Subcutaneous adipose tissue (tissue), 4 donors: ENCODE results near the gene NPAS3. TPM values are rescaled to one million over a fixed set of nuclear protein-coding genes. Genes with fewer than 3 reads are reported as not detected.

ENCODE experiments used
- total RNA-seq, 4 donors: library from RNA; depleted of rRNA; stranded (reverse); fragments of >200 nt; gene quantifications; one replicate each; pipeline ENCODE4 v1.1.0, GENCODE V29; 2016
- TF ChIP-seq, protein P1 (sequence below): fragments of 450-650 bp; IDR thresholded peaks from one replicate; pipeline ENCODE4 v1.5.1; 2016; ENCODE audit warnings: low read depth, mild to moderate bottlenecking, control low read depth, antibody characterized with exemption, moderate library complexity

Gene NPAS3
- total RNA-seq, 4 donors from 2014 or later: 0.51 to 1.3 (median 1.0) TPM

DNA sequence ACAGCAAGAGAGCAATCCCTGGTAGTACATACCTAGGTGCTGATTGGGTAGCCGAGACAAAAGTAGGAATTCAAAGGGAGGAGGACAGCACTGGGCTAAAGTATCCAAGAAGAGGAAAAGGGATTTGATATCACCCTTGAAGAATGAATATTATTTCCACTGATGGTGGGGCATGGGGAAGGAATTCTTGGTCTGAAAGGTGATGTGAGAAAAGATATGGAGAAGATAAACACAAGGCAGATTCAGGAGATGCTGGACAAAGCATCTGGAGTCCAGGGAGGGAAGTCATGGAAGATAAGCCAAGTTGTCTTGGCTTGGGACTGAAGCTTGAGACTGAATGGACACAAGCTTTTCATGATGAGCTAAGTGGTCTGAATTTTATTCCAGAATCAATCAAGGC, 818.2 kb downstream of the NPAS3 start:
- TF ChIP-seq, protein P1, sequence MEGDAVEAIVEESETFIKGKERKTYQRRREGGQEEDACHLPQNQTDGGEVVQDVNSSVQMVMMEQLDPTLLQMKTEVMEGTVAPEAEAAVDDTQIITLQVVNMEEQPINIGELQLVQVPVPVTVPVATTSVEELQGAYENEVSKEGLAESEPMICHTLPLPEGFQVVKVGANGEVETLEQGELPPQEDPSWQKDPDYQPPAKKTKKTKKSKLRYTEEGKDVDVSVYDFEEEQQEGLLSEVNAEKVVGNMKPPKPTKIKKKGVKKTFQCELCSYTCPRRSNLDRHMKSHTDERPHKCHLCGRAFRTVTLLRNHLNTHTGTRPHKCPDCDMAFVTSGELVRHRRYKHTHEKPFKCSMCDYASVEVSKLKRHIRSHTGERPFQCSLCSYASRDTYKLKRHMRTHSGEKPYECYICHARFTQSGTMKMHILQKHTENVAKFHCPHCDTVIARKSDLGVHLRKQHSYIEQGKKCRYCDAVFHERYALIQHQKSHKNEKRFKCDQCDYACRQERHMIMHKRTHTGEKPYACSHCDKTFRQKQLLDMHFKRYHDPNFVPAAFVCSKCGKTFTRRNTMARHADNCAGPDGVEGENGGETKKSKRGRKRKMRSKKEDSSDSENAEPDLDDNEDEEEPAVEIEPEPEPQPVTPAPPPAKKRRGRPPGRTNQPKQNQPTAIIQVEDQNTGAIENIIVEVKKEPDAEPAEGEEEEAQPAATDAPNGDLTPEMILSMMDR: no peak

DNA sequence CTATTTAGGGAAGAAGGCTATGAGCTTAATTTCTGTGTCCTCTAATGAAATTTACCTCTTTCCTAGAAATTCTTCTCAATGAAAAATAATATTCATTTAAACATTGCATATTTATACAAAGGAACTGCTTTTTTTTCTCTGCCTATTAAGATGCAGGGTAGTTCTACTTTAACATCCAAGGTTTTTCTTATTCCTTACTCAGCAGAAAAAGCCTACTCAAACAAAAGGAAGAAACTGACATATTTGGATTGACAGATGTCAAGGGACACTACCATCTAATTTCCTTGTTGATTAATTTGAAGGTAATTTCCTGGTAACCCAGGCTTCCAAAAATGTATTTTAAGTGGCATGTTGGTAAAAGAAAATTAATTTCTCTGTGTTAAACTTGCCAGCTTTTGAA, 819.9 kb downstream of the NPAS3 start:
- TF ChIP-seq, protein P1: no peak

DNA sequence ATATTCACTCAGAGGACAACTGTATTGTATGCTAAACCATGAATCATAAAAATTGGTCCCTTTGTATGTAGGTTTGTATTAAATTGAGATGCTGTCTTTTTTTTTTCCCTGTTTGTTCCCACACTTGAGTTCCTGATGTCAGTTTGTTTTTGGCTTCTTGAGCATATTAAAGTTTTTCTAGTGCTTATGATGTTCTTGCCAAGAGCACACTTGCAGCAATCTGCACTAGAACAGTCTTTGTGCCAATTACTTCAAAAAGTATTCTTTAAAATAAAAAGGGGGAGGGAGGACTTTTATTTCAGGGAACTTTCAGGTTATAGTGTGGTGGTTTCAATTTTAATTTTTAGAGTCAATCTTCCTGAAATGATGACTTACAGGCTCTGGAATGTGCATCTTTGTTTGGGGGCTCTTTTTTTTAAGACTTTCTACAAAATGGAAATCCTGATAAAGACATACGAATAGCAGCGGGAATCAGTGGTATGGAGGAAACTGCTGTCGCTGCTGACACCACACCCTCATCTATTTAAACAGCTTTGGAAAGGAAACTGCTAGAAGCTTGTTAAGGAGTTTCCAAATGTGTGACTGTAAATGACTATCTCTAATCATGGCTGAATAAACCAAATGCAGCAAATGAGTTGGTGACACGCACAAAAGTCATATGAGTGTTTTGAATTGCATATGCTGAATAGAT, 823.6 kb downstream of the NPAS3 start:
- TF ChIP-seq, protein P1: no peak

DNA sequence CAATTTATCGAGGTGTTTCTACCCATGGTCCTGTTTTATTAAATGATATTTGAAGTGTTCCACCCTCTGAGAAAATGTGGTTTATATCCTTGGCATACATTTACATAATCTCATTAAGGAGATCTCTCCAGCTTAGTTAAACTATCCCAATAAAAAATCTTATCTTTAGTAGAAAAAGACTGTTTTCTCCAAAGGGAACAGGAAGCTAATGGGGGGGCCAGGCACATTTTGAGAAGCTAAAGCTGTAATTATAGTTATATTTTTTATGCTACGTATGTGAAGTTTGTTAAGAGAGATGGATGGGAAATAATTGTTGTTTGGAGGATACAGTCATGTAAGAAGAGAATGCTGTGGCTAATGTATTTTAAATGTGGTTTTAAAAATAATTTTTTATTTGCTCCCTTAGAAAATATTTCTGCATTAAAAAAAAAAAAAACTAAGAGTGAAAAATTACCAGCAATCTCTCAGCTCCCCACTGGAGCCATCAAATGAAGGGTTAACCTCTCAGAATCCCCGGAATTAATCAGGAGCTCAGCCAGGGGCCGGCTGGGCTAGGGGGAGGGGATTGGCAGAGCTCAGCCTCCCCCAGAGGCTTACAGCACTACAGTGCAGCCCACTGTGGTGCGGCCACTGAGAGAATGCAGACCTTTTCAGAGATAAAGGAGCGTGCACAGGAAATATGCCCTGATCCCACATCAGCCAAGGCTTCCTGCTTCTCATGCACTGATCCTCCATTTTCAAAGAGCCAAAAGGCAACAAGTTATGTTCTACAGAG, 826.4 kb downstream of the NPAS3 start:
- TF ChIP-seq, protein P1: no peak

DNA sequence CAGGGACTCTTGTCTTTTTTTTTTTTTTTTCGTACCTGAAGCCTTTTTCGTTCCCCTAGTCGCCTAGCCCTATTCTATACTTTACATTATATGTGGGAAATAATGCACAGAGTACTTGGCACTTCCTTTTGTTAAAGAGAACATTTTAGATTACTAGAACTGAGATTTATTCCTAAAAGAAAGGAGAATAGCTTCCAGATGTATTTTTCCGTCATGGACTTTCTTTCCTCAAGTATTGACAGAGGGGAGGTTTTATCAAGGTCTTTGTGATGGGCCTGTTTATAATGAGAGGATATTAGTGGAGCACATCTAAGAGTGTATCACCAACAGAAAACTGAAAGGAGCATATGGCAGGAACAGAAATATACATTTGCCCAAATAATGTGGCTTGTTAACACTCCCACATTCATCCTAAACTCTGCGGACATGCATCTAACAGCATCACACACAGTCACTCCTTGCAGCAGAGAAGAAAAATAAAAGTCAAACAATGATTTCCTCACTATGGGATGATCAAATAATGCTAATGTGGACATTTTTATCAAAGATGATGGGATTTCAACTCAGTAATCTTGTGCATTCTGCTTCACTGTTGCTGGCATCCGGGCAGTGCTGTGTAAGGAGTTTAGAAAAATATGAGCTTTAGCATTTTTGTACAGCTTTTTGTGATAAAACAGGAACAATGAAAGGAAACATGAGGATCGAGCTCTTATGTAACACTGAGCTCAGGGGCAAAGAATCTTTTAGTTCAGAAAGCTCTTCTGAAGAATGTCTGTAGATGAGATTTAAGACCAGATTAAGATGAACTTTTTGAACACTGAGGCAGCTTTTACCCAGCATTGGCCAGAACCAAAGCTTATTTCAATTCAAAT, 829.1 kb downstream of the NPAS3 start:
- TF ChIP-seq, protein P1: no peak

DNA sequence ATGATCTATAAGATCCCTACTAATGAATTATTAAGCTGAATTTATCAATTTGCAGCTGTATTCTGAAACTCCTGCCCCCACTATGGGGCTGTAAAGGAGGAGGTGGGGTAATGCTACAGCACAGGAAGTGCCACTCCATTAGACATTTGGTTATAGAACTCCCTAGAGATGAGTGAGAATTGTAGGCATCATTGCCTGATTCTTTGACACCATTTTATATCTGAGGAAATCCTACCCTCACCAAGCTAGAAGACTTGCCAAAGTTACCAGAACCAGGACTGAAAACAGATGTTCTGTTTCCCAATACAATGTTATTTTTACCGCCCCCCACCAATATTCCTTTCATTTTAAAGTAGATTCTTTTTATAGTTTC, 829.8 kb downstream of the NPAS3 start:
- TF ChIP-seq, protein P1: no peak
